K562 (cell line): ENCODE measurements around the gene SRRT. TPM values are rescaled to one million over a fixed set of nuclear protein-coding genes. Genes with fewer than 3 reads are reported as not detected.

Experiments used
- ARID1B ChIP-seq: fragments of 450-650 bp; IDR thresholded peaks from 2 replicates; pipeline ENCODE4 v1.6.1; 2016; ENCODE audit warnings: antibody characterized with exemption, mild to moderate bottlenecking, inconsistent platforms
- ARID3B ChIP-seq: fragments of 250-450 bp; sonication (Bioruptor Pico); IDR thresholded peaks from 2 replicates; pipeline ENCODE4 v1.4.0; 2020; ENCODE audit warnings: borderline replicate concordance
- CGGBP1 ChIP-seq: fragments of 250-450 bp; sonication (Bioruptor Pico); IDR thresholded peaks from 2 replicates; pipeline ENCODE4 v1.9.0; 2021; ENCODE audit warnings: mild to moderate bottlenecking
- CTCF ChIP-seq, 3 experiments: IDR thresholded peaks in 2 of 3; conservative IDR thresholded peaks in 1 of 3; 2 replicates each; pipeline ENCODE4 v1.5.1; 2011 to 2012; ENCODE audit warnings: low read length in 3 of 3, mild to moderate bottlenecking in 3 of 3, control low read depth in 2 of 3, improper control_type of control experiment in 1 of 3, inconsistent platforms in 1 of 3, low read depth in 1 of 3, mixed read lengths in 1 of 3, moderate library complexity in 1 of 3; ENCODE audit not compliant: insufficient read depth in 2 of 3
- DNMT1 ChIP-seq: fragments of 450-650 bp; IDR thresholded peaks from 2 replicates; pipeline ENCODE4 v1.6.1; 2016; ENCODE audit warnings: antibody characterized with exemption, mild to moderate bottlenecking
- E2F3 ChIP-seq: fragments of 250-450 bp; sonication (Bioruptor Pico); IDR thresholded peaks from 2 replicates; pipeline ENCODE4 v1.4.0; 2020; ENCODE audit warnings: mild to moderate bottlenecking
- POU5F1 ChIP-seq: fragments of 150-350 bp; IDR thresholded peaks from 2 replicates; pipeline ENCODE4 v1.6.1; 2014; ENCODE audit warnings: borderline replicate concordance, low read length, low read depth, mild to moderate bottlenecking; ENCODE audit not compliant: partially characterized antibody
- PPARD ChIP-seq: fragments of 250-450 bp; sonication (Bioruptor Pico); IDR thresholded peaks from 2 replicates; pipeline ENCODE4 v1.8.0; 2022; ENCODE audit warnings: inconsistent platforms, mild to moderate bottlenecking, moderate library complexity
- TRIM25 ChIP-seq: fragments of 450-650 bp; IDR thresholded peaks from 2 replicates; pipeline ENCODE4 v1.7.0; 2016; ENCODE audit warnings: borderline replicate concordance
- ZEB2 ChIP-seq: fragments of 450-650 bp; IDR thresholded peaks from 2 replicates; pipeline ENCODE4 v1.6.1; 2016
- ZNF282 ChIP-seq: sonication (generic); formaldehyde crosslinking; IDR thresholded peaks from 2 replicates; pipeline ENCODE4 v1.8.1; 2023; ENCODE audit warnings: missing genetic modification reagents
- ZNF740 ChIP-seq, 3 experiments: fragments of 200-800 bp in 1 of 3; sonication (Bioruptor generic) in 1 of 3; sonication (generic) in 1 of 3; formaldehyde crosslinking in 1 of 3; IDR thresholded peaks; 2 replicates each; pipeline versions ENCODE4 v1.6.1 to v1.8.0; 2016 to 2022; ENCODE audit warnings: mild to moderate bottlenecking in 2 of 3, missing compliant biosample characterization in 2 of 3, missing genetic modification characterization in 2 of 3, missing genetic modification reagents in 1 of 3
- ZZZ3 ChIP-seq: fragments of 450-650 bp; IDR thresholded peaks from 2 replicates; pipeline ENCODE4 v1.6.1; 2016; ENCODE audit warnings: antibody characterized with exemption, mild to moderate bottlenecking, moderate library complexity
- polyA plus RNA-seq, 8 experiments: library from polyadenylated mRNA; depleted of rRNA in 4 of 8; stranded (reverse) in 5 of 8; unstranded in 3 of 8; fragments of >200 nt; fragmentation: Nextera tagmentation in 2 of 8; fragmentation: Illumina TruSeq in 1 of 8; extraction: Ambion mirVana in 2 of 8; extraction: Trizol in 1 of 8; gene quantifications; 2 replicates each; pipeline versions ENCODE4 v1.2.1 to v1.2.3, GENCODE V29; 2011 to 2014; ENCODE audit warnings: inconsistent platforms in 1 of 8, missing spikeins in 1 of 8
- total RNA-seq, 7 experiments: library from RNA; depleted of rRNA in 6 of 7; stranded (reverse); fragments of >200 nt in 6 of 7; fragmentation: Illumina TruSeq in 2 of 7; extraction: Trizol in 2 of 7; gene quantifications; 2 replicates each; pipeline versions ENCODE4 v1.2.1 to v1.2.3, GENCODE V29; 2011 to 2021; ENCODE audit warnings: low replicate concordance in 1 of 7
- TF ChIP-seq, protein P1 (sequence below): fragments of 450-650 bp; IDR thresholded peaks from 2 replicates; pipeline ENCODE4 v1.6.1; 2016; ENCODE audit warnings: antibody characterized with exemption

Gene SRRT
- total and polyA plus RNA-seq, 9 of the 15 experiments (the other 6 are each of a cell fraction or from before 2014, with no cell fraction given) = 10.3 to 263 (median 84.4) TPM

- no peak for TF ChIP-seq CTCF (IDR thresholded peaks at IDR 0.05 in 2 of 3, conservative IDR thresholded peaks at IDR 0.05 in 1 of 3; ENCODE audit: insufficient read depth in 2 of 3, low read depth in 1 of 3, low read length in 3 of 3)
- TF ChIP-seq, protein P1, sequence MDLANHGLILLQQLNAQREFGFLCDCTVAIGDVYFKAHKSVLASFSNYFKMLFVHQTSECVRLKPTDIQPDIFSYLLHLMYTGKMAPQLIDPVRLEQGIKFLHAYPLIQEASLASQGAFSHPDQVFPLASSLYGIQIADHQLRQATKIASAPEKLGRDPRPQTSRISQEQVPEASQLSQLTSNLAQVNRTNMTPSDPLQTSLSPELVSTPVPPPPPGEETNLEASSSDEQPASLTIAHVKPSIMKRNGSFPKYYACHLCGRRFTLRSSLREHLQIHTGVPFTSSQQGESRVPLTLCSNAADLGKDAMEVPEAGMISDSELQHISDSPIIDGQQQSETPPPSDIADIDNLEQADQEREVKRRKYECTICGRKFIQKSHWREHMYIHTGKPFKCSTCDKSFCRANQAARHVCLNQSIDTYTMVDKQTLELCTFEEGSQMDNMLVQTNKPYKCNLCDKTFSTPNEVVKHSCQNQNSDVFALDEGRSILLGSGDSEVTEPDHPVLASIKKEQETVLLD = peak; percentile 39; the same call in 1 of the 2 replicates
- no peak; the same call in 1 of the 2 replicates for TF ChIP-seq TRIM25
- TF ChIP-seq ARID1B = peak; percentile 66
- TF ChIP-seq POU5F1 = no peak
- TF ChIP-seq ZNF740 (CRISPR knock-in tag; IDR thresholded peaks at IDR 0.05) = no peak
- no peak; a peak in 1 of 4 replicates for TF ChIP-seq ZNF740 (tag; IDR thresholded peaks at IDR 0.05)
- no peak for TF ChIP-seq DNMT1
- no peak for TF ChIP-seq E2F3 (CRISPR knock-in tag)
- no peak for TF ChIP-seq PPARD
- TF ChIP-seq ZNF282 = no peak
- no peak for TF ChIP-seq ZEB2
- no peak for TF ChIP-seq ZZZ3
- TF ChIP-seq CGGBP1 (CRISPR knock-in tag) = no peak
- no peak for TF ChIP-seq ARID3B
Observed at GRCh38 chr7:100867040-100867775, 7.7 kb upstream of the SRRT start, which contains the start of gene TRIP6 (continued).
